GM18519 (cell line): Measurements from ENCODE around the gene MCC.

Source experiments
- ATAC-seq: cut with Tn5 transposase; IDR thresholded peaks from one replicate; pipeline ENCODE4 v1.9.1; 2021; ENCODE audit warnings: mild to moderate bottlenecking, moderate library complexity; ENCODE audit not compliant: unreplicated experiment, low FRiP score

Gene MCC

DNA sequence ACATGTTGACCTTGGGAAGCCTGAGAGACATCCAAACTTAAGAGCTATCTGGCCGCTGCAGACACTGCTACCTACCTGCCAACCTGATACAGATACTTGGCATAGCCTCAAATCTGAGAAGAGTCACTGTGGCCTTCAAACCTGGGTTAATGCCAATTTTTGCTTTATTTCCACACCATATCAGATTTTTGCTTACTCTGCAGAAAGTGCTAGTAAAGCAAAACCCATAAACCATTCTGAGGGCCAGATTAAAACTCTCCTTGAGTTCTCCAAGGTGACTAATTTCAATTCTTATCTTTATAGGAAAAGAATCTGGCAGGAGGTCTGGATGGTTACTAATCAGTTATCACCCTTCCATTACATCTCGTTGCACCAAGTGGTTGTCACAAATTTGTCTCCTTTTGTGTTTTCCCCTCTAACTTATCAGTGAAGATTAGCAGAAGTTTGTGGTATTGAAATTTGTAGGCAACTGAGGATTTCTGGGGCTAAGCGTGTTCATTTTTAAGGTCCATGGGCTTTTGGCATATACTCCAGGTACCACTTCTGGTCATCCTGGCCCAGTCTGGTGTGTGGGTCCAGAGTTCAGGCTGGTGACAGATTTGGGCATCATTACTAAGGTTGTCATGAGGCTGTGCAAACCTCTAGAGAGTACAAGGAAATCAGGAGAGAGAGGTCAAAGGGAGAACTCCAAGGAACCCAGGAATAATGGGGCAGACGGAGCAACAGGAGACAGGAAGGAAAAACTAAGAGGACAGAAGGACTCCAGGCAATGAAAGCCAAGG is 231.4 kb downstream of the MCC start:
- no peak for ATAC-seq

- ATAC-seq = no peak
Measured at GRCh38 chr5:113255579-113256386, 232.5 kb downstream of the MCC start.

DNA sequence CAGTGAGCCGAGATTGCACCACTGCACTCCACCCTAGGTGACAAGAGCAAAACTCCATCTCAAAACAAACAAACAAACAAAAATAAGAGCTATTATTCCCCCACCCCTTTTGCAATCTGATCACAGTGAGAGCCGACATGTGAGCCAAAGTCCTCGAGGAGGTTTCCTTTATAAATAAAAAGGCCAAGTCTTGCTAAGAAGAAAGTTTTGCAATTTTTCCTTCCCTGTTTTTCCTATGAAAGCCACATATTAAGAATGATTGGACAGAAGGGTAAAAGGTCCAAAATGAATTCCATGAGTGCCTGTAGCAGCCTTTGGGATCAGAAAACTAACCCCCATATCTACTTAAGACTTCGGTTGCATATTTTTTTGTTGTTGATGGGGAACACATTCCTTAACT is 233.1 kb downstream of the MCC start:
- ATAC-seq = no peak

DNA sequence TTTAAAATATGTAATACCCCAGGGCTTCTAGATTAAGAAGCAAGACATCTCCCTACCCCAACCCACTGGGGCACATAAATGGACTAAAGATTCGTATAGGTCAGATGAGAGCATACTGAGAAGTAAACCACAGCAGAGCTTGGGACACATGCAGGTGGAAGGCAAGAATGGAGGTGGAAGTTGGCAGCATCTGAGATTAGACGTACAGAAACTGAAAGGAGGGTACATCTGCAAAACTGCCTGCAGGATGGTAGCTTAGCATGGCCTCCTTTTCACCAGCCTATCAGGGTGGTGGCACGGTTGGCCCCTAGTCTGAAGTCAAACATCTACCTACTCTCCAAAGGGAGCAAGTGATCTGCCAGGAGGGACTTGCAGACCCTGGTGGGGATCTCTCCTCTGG is 235.2 kb downstream of the MCC start:
- no peak for ATAC-seq

DNA sequence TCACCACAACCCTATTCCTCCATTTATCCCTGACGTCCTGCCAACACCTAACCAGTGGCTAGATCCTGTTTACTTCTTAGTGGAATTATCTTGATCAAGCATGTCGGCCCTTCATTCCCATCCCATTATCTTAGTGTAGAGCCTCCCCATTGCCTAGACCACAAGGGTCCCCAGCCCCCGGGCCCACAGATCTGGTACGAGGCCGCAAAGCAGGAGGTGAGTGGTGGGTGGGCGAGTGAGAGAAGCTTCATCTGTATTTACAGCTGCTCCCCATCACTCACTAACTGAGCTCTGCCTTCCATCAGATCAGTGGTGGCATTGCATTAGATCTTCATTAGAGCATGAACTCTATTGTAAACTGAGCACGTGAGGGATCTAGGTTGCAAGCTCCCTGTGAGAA is 236.2 kb downstream of the MCC start:
- no peak for ATAC-seq

DNA sequence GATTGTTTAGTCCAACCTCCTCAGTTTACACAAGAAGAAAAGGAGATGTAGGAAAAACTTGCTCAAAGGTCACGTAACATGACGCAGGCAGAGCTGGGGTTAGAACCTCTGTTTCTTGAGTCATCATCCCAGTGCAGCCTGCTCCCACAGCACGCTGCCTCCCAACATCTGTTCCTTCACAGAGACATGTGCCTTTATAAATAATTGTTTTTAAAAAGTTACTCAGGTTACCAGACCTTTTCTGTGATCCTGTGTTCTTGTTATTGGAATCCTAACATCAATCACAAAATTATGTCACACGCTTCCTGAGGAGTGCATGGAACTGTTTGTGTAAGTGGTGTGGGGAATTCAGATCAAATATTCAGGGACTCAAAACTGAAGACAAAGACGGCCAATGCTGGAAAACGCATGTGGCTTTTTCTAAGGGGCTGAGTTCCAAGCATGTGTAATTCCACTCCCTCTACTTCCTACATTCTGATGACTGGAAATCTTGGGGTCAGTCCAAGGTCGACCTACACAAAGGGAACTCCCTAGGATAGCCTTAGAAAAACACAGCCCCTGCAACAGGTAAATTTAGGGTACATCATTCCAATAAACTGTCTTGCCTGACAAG is 237.8 kb downstream of the MCC start:
- no peak for ATAC-seq

DNA sequence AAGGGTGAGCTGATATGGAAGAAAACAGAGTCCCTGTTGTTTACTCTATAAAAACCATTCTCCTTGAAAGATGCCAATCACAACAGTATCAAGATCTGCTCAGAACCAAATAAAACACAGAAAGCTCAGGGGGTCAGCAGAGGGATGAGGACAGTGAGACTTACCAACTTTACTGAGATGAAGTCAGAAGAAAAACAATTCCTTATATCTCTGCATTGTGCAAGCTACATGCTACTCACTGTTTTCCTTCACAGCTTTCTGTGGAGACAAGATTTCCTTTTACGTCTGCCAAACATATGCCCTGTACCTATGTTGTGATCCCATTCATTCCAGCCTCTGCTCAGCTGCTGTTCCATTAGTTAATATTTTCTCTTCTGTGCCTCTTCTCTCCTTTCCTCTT is 239.0 kb downstream of the MCC start:
- no peak for ATAC-seq

GRCh38 chr5:113246361-113246870 is 241.8 kb downstream of the MCC start:
- ATAC-seq = no peak

- no peak for ATAC-seq
Measured at GRCh38 chr5:113245427-113246225, 242.6 kb downstream of the MCC start.

DNA sequence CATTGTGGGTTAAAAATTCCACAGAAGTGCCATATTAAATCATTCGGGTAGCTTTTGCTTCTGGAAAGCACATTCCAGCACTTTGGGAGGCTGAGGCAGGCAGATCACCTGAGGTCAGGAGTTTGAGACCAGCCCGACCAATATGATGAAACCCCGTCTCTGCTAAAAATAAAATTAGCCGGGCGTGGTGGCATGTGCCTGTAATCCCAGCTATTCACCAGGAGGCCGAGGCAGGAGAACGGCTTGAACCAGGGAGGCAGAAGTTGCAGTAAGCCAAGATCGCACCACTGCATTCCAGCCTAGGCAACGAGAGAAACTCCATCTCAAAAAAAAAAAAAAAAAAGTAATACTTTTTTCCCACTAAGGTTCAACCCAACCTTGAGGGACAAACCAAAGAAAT is 243.3 kb downstream of the MCC start:
- ATAC-seq = no peak

DNA sequence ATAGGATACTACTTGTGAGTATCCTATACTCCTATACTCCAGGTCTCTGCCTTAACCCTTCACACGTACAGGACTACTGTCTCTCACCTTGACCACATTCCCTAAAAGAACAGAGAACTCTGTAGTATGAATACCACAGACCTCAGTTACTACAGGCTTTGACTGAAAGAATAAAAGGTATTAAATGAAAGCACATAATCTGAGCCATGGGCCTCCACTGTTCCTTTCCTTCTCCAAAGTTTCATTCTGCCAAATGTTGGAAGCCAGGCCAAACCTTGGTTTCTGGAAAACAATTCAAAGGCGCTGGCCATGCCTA is 244.9 kb downstream of the MCC start:
- ATAC-seq = no peak

- ATAC-seq = no peak
Measured at GRCh38 chr5:113242481-113243348, 245.5 kb downstream of the MCC start.

- no peak for ATAC-seq
Measured at GRCh38 chr5:113240951-113241726, 247.1 kb downstream of the MCC start.

- ATAC-seq = no peak
Measured at GRCh38 chr5:113240032-113240431, 248.2 kb downstream of the MCC start.

GRCh38 chr5:113237893-113238292 is 250.4 kb downstream of the MCC start:
- ATAC-seq = no peak

GRCh38 chr5:113236536-113237288 is 251.5 kb downstream of the MCC start:
- no peak for ATAC-seq

GRCh38 chr5:113235884-113236283 is 252.4 kb downstream of the MCC start:
- no peak for ATAC-seq

DNA sequence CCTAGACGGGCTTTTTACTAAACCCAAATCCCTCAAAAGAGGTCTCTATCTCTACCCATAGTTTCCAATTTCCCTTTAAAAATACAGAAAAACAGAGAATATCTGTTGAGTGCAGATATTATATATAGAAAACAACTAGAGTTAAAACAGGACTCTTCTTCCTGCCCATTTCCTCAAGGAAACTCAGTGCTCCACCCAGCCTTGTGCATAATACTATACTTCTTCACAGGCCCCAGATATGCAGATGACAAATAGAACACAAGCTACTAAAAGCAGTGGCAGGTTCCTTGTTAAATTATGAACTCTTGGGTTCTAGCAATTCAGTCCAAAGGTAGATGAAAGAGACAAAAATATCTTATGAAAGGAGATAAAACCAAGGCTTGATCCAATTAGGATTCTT is 253.7 kb downstream of the MCC start:
- no peak for ATAC-seq
